ENCODE measurements around the gene TNS2.

DNA sequence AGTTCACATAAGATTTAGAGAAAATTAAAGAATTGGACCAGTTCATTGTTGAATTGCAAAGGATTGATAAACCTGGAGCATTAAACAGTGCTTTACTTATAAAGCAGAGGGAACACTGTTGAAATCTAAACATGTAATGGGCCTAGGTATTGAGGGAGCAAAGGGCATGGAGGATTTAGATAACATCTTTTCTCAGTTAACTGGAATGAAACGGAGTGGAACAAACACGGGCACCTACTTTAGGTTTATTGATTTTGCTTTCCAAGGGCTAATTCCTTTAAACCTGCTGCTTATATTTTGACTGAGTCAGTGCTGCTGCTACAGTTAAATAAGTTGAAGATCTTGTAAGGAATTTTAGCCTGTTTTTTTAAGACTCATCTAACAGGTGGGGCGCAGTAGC, 38.0 kb upstream of the TNS2 start:
- TF ChIP-seq TAF1 (IDR thresholded peaks at IDR 0.05; ENCODE audit: borderline replicate concordance, low read depth, low read length), result no peak
- TF ChIP-seq, protein P1, sequence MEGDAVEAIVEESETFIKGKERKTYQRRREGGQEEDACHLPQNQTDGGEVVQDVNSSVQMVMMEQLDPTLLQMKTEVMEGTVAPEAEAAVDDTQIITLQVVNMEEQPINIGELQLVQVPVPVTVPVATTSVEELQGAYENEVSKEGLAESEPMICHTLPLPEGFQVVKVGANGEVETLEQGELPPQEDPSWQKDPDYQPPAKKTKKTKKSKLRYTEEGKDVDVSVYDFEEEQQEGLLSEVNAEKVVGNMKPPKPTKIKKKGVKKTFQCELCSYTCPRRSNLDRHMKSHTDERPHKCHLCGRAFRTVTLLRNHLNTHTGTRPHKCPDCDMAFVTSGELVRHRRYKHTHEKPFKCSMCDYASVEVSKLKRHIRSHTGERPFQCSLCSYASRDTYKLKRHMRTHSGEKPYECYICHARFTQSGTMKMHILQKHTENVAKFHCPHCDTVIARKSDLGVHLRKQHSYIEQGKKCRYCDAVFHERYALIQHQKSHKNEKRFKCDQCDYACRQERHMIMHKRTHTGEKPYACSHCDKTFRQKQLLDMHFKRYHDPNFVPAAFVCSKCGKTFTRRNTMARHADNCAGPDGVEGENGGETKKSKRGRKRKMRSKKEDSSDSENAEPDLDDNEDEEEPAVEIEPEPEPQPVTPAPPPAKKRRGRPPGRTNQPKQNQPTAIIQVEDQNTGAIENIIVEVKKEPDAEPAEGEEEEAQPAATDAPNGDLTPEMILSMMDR (IDR thresholded peaks at IDR 0.05), result no peak
- TF ChIP-seq, protein P2, sequence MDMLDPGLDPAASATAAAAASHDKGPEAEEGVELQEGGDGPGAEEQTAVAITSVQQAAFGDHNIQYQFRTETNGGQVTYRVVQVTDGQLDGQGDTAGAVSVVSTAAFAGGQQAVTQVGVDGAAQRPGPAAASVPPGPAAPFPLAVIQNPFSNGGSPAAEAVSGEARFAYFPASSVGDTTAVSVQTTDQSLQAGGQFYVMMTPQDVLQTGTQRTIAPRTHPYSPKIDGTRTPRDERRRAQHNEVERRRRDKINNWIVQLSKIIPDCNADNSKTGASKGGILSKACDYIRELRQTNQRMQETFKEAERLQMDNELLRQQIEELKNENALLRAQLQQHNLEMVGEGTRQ (IDR thresholded peaks at IDR 0.05; ENCODE audit: borderline replicate concordance, low read depth, low read length), result no peak
- TF ChIP-seq FOXJ3 (CRISPR knock-in tag; IDR thresholded peaks at IDR 0.05), result no peak
- TF ChIP-seq, protein P3, sequence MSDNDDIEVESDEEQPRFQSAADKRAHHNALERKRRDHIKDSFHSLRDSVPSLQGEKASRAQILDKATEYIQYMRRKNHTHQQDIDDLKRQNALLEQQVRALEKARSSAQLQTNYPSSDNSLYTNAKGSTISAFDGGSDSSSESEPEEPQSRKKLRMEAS (IDR thresholded peaks at IDR 0.05; ENCODE audit: low read depth), result no peak
- TF ChIP-seq, protein P4, sequence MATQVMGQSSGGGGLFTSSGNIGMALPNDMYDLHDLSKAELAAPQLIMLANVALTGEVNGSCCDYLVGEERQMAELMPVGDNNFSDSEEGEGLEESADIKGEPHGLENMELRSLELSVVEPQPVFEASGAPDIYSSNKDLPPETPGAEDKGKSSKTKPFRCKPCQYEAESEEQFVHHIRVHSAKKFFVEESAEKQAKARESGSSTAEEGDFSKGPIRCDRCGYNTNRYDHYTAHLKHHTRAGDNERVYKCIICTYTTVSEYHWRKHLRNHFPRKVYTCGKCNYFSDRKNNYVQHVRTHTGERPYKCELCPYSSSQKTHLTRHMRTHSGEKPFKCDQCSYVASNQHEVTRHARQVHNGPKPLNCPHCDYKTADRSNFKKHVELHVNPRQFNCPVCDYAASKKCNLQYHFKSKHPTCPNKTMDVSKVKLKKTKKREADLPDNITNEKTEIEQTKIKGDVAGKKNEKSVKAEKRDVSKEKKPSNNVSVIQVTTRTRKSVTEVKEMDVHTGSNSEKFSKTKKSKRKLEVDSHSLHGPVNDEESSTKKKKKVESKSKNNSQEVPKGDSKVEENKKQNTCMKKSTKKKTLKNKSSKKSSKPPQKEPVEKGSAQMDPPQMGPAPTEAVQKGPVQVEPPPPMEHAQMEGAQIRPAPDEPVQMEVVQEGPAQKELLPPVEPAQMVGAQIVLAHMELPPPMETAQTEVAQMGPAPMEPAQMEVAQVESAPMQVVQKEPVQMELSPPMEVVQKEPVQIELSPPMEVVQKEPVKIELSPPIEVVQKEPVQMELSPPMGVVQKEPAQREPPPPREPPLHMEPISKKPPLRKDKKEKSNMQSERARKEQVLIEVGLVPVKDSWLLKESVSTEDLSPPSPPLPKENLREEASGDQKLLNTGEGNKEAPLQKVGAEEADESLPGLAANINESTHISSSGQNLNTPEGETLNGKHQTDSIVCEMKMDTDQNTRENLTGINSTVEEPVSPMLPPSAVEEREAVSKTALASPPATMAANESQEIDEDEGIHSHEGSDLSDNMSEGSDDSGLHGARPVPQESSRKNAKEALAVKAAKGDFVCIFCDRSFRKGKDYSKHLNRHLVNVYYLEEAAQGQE (IDR thresholded peaks at IDR 0.05; ENCODE audit: low read depth, low read length), result no peak
- no peak for TF ChIP-seq EP300 (IDR thresholded peaks at IDR 0.05; ENCODE audit: borderline replicate concordance in 1 of 2, low read depth in 1 of 2, low read length in 1 of 2)
- no peak for TF ChIP-seq RXRA (IDR thresholded peaks at IDR 0.05; ENCODE audit: borderline replicate concordance, low read depth)
- TF ChIP-seq SIN3A (IDR thresholded peaks at IDR 0.05; ENCODE audit: borderline replicate concordance, low read depth, low read length), result no peak

Data from SK-N-SH (cell line).